GM12801 (cell line): ENCODE results near the gene OR56A5.

Experiments used
- TF ChIP-seq, protein P1 (sequence below): IDR thresholded peaks from one replicate; pipeline ENCODE4 v1.5.1; 2011; ENCODE audit warnings: control low read depth; ENCODE audit not compliant: insufficient read length; ENCODE audit errors: extremely low read depth

OR56A5 gene

GRCh38 chr11:5931061-5931460 lies 37.2 kb downstream of the OR56A5 start:
- TF ChIP-seq, protein P1, sequence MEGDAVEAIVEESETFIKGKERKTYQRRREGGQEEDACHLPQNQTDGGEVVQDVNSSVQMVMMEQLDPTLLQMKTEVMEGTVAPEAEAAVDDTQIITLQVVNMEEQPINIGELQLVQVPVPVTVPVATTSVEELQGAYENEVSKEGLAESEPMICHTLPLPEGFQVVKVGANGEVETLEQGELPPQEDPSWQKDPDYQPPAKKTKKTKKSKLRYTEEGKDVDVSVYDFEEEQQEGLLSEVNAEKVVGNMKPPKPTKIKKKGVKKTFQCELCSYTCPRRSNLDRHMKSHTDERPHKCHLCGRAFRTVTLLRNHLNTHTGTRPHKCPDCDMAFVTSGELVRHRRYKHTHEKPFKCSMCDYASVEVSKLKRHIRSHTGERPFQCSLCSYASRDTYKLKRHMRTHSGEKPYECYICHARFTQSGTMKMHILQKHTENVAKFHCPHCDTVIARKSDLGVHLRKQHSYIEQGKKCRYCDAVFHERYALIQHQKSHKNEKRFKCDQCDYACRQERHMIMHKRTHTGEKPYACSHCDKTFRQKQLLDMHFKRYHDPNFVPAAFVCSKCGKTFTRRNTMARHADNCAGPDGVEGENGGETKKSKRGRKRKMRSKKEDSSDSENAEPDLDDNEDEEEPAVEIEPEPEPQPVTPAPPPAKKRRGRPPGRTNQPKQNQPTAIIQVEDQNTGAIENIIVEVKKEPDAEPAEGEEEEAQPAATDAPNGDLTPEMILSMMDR: no peak

GRCh38 chr11:5930614-5931013 lies 37.7 kb downstream of the OR56A5 start:
- TF ChIP-seq, protein P1: no peak

GRCh38 chr11:5929571-5930368 lies 38.5 kb downstream of the OR56A5 start:
- TF ChIP-seq, protein P1: no peak

DNA sequence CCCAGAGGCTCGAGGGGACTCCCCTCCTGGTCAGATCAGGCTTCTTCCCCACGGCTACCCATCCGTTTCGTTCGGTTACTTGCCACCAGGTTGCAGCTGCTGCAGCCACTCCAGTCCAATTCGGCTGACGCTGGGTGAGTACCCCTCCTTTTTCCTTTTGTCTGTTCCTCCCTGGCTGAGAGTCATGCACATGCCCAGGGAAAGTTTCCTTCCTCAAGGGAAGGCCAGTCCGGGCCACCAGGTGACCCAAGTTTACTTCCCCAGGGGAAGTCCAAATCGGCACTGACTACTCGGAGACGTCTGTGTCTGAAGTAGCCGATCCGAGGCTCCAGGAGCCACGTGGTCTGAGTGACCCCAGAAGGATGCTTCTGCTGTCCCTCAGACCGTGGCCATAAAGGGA lies 39.5 kb downstream of the OR56A5 start:
- TF ChIP-seq, protein P1: no peak

- TF ChIP-seq, protein P1: no peak
Observed at GRCh38 chr11:5928271-5928670, 40.0 kb downstream of the OR56A5 start.

DNA sequence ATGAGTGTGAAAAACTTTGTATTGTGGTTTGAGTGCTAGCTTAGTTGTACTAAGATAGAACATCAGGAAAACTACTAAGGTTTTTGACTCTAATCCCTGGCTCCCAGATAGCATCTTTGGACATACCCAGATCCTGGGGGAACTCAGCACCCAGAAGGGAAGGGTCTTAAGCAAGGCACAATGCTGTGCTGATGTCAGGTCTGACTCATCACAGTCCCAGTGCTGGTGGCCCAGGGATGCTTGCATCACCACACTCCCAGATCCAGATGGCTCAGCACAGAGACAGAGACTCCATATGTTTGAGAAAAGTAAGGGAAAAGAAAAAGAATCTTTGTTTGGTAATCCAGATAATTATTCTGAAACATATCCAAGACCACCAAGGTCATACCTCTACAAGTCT lies 44.5 kb downstream of the OR56A5 start:
- TF ChIP-seq, protein P1: no peak

GRCh38 chr11:5923427-5923776 lies 44.9 kb downstream of the OR56A5 start:
- TF ChIP-seq, protein P1: no peak
